HepG2 (cell line): Measurements from ENCODE around the gene LCN12. TPM values are rescaled to one million over a fixed set of nuclear protein-coding genes. Genes with fewer than 3 reads are reported as not detected.
A peak's percentile ranks its signal among the peaks of the same experiment; 100 is the strongest.

Source experiments
- AGO1 ChIP-seq: fragments of 200-400 bp; formaldehyde crosslinking; IDR thresholded peaks from 2 replicates; pipeline ENCODE4 v1.6.1; 2017; ENCODE audit warnings: mild to moderate bottlenecking, low read depth, low read length, moderate library complexity; ENCODE audit not compliant: poor library complexity, severe bottlenecking
- AKAP8 ChIP-seq: sonication (generic); formaldehyde crosslinking; IDR thresholded peaks from 2 replicates; pipeline ENCODE4 v1.5.1; 2020; ENCODE audit warnings: mild to moderate bottlenecking, missing genetic modification reagents
- CEBPG ChIP-seq: IDR thresholded peaks from 2 replicates; pipeline ENCODE4 v1.6.1; 2016
- CHD2 ChIP-seq: IDR thresholded peaks from 2 replicates; pipeline ENCODE4 v1.6.1; 2011; ENCODE audit warnings: low read depth, low read length, improper control_type of control experiment
- DR1 ChIP-seq: sonication (generic); formaldehyde crosslinking; IDR thresholded peaks from 2 replicates; pipeline ENCODE4 v1.8.0; 2021; ENCODE audit warnings: mild to moderate bottlenecking, missing genetic modification reagents, inconsistent platforms
- E2F1 ChIP-seq: sonication (generic); formaldehyde crosslinking; IDR thresholded peaks from 2 replicates; pipeline ENCODE4 v1.5.0; 2020; ENCODE audit warnings: missing genetic modification reagents
- GATA4 ChIP-seq: sonication (generic); IDR thresholded peaks from 2 replicates; pipeline ENCODE4 v1.6.1; 2016; ENCODE audit warnings: antibody characterized with exemption, low read depth, borderline replicate concordance
- HNRNPL ChIP-seq: fragments of 200-400 bp; formaldehyde crosslinking; IDR thresholded peaks from 2 replicates; pipeline ENCODE4 v1.6.1; 2017; ENCODE audit warnings: mild to moderate bottlenecking, low read depth, low read length
- HNRNPLL ChIP-seq: fragments of 200-400 bp; formaldehyde crosslinking; IDR thresholded peaks from 2 replicates; pipeline ENCODE4 v1.6.1; 2017; ENCODE audit warnings: mild to moderate bottlenecking, low read depth, low read length; ENCODE audit not compliant: poor library complexity, severe bottlenecking
- IRF1 ChIP-seq: sonication (generic); formaldehyde crosslinking; IDR thresholded peaks from 2 replicates; pipeline ENCODE4 v1.4.0; 2020; ENCODE audit warnings: low read depth, mild to moderate bottlenecking, missing genetic modification reagents
- NFE2L2 ChIP-seq: fragments of 150-350 bp; IDR thresholded peaks from 2 replicates; pipeline ENCODE4 v1.6.1; 2014; ENCODE audit warnings: low read length
- NR0B2 ChIP-seq: sonication (generic); formaldehyde crosslinking; IDR thresholded peaks from 2 replicates; pipeline ENCODE4 v1.4.0; 2020; ENCODE audit warnings: mild to moderate bottlenecking, missing genetic modification reagents
- REL ChIP-seq: sonication (generic); formaldehyde crosslinking; conservative IDR thresholded peaks from 2 replicates; pipeline ENCODE4 v1.8.0; 2022; ENCODE audit warnings: mild to moderate bottlenecking, missing genetic modification reagents, moderate library complexity
- SMAD9 ChIP-seq: sonication (generic); formaldehyde crosslinking; IDR thresholded peaks from 2 replicates; pipeline ENCODE4 v1.5.1; 2020; ENCODE audit warnings: mild to moderate bottlenecking, missing genetic modification reagents
- SNAPC4 ChIP-seq: sonication (generic); formaldehyde crosslinking; IDR thresholded peaks from 2 replicates; pipeline ENCODE4 v1.4.0; 2020; ENCODE audit warnings: mild to moderate bottlenecking, missing genetic modification reagents
- ZFY ChIP-seq: sonication (generic); formaldehyde crosslinking; IDR thresholded peaks from 2 replicates; pipeline ENCODE4 v1.4.0; 2020; ENCODE audit warnings: missing genetic modification reagents
- ZKSCAN1 ChIP-seq: fragments of 150-350 bp; IDR thresholded peaks from 2 replicates; pipeline ENCODE4 v1.6.1; 2014; ENCODE audit warnings: low read length
- ZNF639 ChIP-seq: conservative IDR thresholded peaks from 2 replicates; pipeline ENCODE4 v1.6.1; 2018; ENCODE audit warnings: missing genetic modification reagents
- ZNF766 ChIP-seq: sonication (generic); formaldehyde crosslinking; IDR thresholded peaks from 2 replicates; pipeline ENCODE4 v1.5.0; 2020; ENCODE audit warnings: missing genetic modification reagents, borderline replicate concordance
- ZNF776 ChIP-seq: sonication (generic); formaldehyde crosslinking; IDR thresholded peaks from 2 replicates; pipeline ENCODE4 v1.4.0; 2020; ENCODE audit warnings: mild to moderate bottlenecking, missing genetic modification reagents
- ZSCAN25 ChIP-seq: sonication (generic); formaldehyde crosslinking; IDR thresholded peaks from 2 replicates; pipeline ENCODE4 v1.8.0; 2022; ENCODE audit warnings: mild to moderate bottlenecking, missing genetic modification reagents
- polyA plus RNA-seq, 8 experiments: library from polyadenylated mRNA; depleted of rRNA in 3 of 8; stranded (reverse) in 7 of 8; unstranded in 1 of 8; fragments of >200 nt; fragmentation: Illumina TruSeq in 4 of 8; extraction: Trizol in 4 of 8; gene quantifications; 2 replicates each; pipeline versions ENCODE4 v1.2.1 to v1.2.3, GENCODE V29; 2011 to 2016; ENCODE audit warnings: low read depth in 4 of 8, missing spikeins in 1 of 8, mixed read lengths in 1 of 8; ENCODE audit not compliant: insufficient read depth in 1 of 8
- total RNA-seq, 5 experiments: library from RNA; depleted of rRNA; stranded (reverse); fragments of >200 nt; fragmentation: Illumina TruSeq; extraction: Trizol; gene quantifications; 2 replicates each; pipeline ENCODE4 v1.2.3, GENCODE V29; 2016; ENCODE audit warnings: low read depth in 1 of 5

Gene LCN12
- total and polyA plus RNA-seq, 2 of the 13 experiments (the other 11 are each of a cell fraction or from before 2014, with no cell fraction given), result 3.4 to 6.9 TPM

- TF ChIP-seq AKAP8, result no peak; the same call in 1 of the 2 replicates
- TF ChIP-seq NR0B2 (CRISPR knock-in tag), result no peak
- TF ChIP-seq GATA4, result no peak
- no peak for TF ChIP-seq SMAD9
- TF ChIP-seq ZNF639, result no peak
- 0 out of 2 replicates have a peak, but pooled peaks have one; percentile 10 for TF ChIP-seq ZNF766 (CRISPR knock-in tag)
- no peak for TF ChIP-seq AGO1
- TF ChIP-seq HNRNPL, result peak; percentile 74; the same call in 1 of the 2 replicates
- peak; percentile 16 for TF ChIP-seq HNRNPLL
- TF ChIP-seq IRF1 (CRISPR knock-in tag), result no peak
- TF ChIP-seq REL (CRISPR knock-in tag), result no peak
- TF ChIP-seq CHD2, result no peak
- no peak for TF ChIP-seq NFE2L2
- TF ChIP-seq CEBPG (CRISPR knock-in tag), result no peak
- TF ChIP-seq E2F1 (CRISPR knock-in tag), result no peak
- 0 out of 2 replicates have a peak, but pooled peaks have one; percentile 2 for TF ChIP-seq DR1
- TF ChIP-seq SNAPC4 (CRISPR knock-in tag), result 0 out of 2 replicates have a peak, but pooled peaks have one; percentile 13
- TF ChIP-seq ZSCAN25, result no peak
- 0 out of 2 replicates have a peak, but pooled peaks have one; percentile 46 for TF ChIP-seq ZNF776
- TF ChIP-seq ZFY (CRISPR knock-in tag), result no peak
- TF ChIP-seq ZKSCAN1, result peak; percentile 67
Observed at GRCh38 chr9:136947028-136947891, 4.8 kb upstream of the LCN12 start (continued).
